GM23338 (cell line): Measurements from ENCODE around the gene SLC41A3. TPM values are rescaled to one million over a fixed set of nuclear protein-coding genes. Genes with fewer than 3 reads are reported as not detected.

Experiments used
- ATAC-seq: fragments of 200-7000 bp; cut with Tn5 transposase; 3 replicates; pipeline ENCODE4 v1.9.1; 2020
- DNase-seq: peaks from one replicate; pipeline ENCODE4 v3.0.0-alpha.2; 2015; ENCODE audit warnings: low spot score
- H2AFZ ChIP-seq: fragments of 200-600 bp; sonication (generic); 2 replicates; pipeline ENCODE4 v1.8.0; 2016; ENCODE audit warnings: antibody characterized with exemption, mild to moderate bottlenecking, moderate library complexity
- H3F3A ChIP-seq: fragments of 200-600 bp; sonication (generic); replicated peaks from 2 replicates; pipeline ENCODE4 v1.8.0; 2017; ENCODE audit warnings: antibody characterized with exemption, mixed run types, low read depth
- H3K27ac ChIP-seq: fragments of 200-600 bp; sonication (generic); 2 replicates; pipeline ENCODE4 v1.6.1; 2016; ENCODE audit warnings: low read depth
- H3K27me3 ChIP-seq: fragments of 200-600 bp; sonication (generic); 2 replicates; pipeline ENCODE4 v1.8.0; 2016; ENCODE audit warnings: mild to moderate bottlenecking, mixed run types, moderate library complexity; ENCODE audit not compliant: insufficient read depth
- H3K36me3 ChIP-seq: fragments of 200-600 bp; sonication (generic); 2 replicates; pipeline ENCODE4 v1.8.0; 2016; ENCODE audit warnings: mild to moderate bottlenecking; ENCODE audit not compliant: insufficient read depth
- H3K4me1 ChIP-seq: fragments of 200-600 bp; sonication (generic); 2 replicates; pipeline ENCODE4 v1.8.0; 2016; ENCODE audit warnings: mild to moderate bottlenecking, moderate library complexity; ENCODE audit not compliant: insufficient read depth
- H3K4me2 ChIP-seq: fragments of 200-600 bp; sonication (generic); 2 replicates; pipeline ENCODE4 v1.7.1; 2017; ENCODE audit warnings: mixed run types
- H3K4me3 ChIP-seq: fragments of 200-600 bp; sonication (generic); 2 replicates; pipeline ENCODE4 v1.6.1; 2016; ENCODE audit warnings: mixed run types
- H3K79me2 ChIP-seq: fragments of 200-600 bp; sonication (generic); replicated peaks from 2 replicates; pipeline ENCODE4 v1.8.0; 2017; ENCODE audit warnings: mild to moderate bottlenecking; ENCODE audit not compliant: insufficient read depth
- H3K9me2 ChIP-seq: fragments of 200-600 bp; sonication (generic); 2 replicates; pipeline ENCODE4 v1.8.0; 2017; ENCODE audit not compliant: insufficient read depth
- H4K20me1 ChIP-seq: fragments of 200-600 bp; sonication (generic); replicated peaks from 2 replicates; pipeline ENCODE4 v1.8.0; 2017; ENCODE audit warnings: mild to moderate bottlenecking; ENCODE audit not compliant: insufficient read depth
- H3K27ac Mint-ChIP-seq: 2 replicates; pipeline ENCODE4 v1.8.0; 2020; ENCODE audit warnings: inconsistent platforms, mild to moderate bottlenecking, moderate library complexity, mixed read lengths
- H3K27me3 Mint-ChIP-seq: 3 replicates; pipeline ENCODE4 v1.8.0; 2022; ENCODE audit warnings: low read depth, mild to moderate bottlenecking, moderate library complexity, mixed read lengths, inconsistent platforms; ENCODE audit not compliant: insufficient read depth, poor library complexity
- H3K36me3 Mint-ChIP-seq: 3 replicates; pipeline ENCODE4 v1.8.0; 2021; ENCODE audit warnings: low read depth, mild to moderate bottlenecking, inconsistent platforms, moderate library complexity, mixed read lengths
- H3K4me1 Mint-ChIP-seq: 3 replicates; pipeline ENCODE4 v1.8.0; 2020; ENCODE audit warnings: mild to moderate bottlenecking, inconsistent platforms, mixed read lengths
- H3K4me3 Mint-ChIP-seq: 3 replicates; pipeline ENCODE4 v1.8.0; 2021; ENCODE audit warnings: moderate library complexity, mild to moderate bottlenecking, inconsistent platforms, mixed read lengths
- H3K9me3 Mint-ChIP-seq: 3 replicates; pipeline ENCODE4 v1.8.0; 2020; ENCODE audit warnings: moderate library complexity, mild to moderate bottlenecking, inconsistent platforms, mixed read lengths
- CREB1 ChIP-seq: fragments of 250-450 bp; sonication (Bioruptor Pico); IDR thresholded peaks from 2 replicates; pipeline ENCODE4 v1.5.0; 2020; ENCODE audit warnings: low read depth, mild to moderate bottlenecking, moderate library complexity
- EZH2 ChIP-seq: fragments of 200-600 bp; sonication (generic); IDR thresholded peaks from one replicate; pipeline ENCODE4 v1.8.0; 2017; ENCODE audit warnings: antibody characterized with exemption, mild to moderate bottlenecking, low read depth; ENCODE audit not compliant: unreplicated experiment
- EZH2phosphoT487 ChIP-seq: fragments of 200-600 bp; sonication (generic); IDR thresholded peaks from one replicate; pipeline ENCODE4 v1.8.1; 2018; ENCODE audit warnings: antibody characterized with exemption; ENCODE audit not compliant: unreplicated experiment
- JUNB ChIP-seq: IDR thresholded peaks from one replicate; pipeline ENCODE4 v1.6.1; 2016; ENCODE audit warnings: antibody characterized with exemption; ENCODE audit not compliant: unreplicated experiment
- NANOG ChIP-seq: IDR thresholded peaks from 2 replicates; pipeline ENCODE4 v1.6.1; 2016; ENCODE audit warnings: antibody characterized with exemption, borderline replicate concordance
- POLR2AphosphoS5 ChIP-seq: IDR thresholded peaks from 2 replicates; pipeline ENCODE4 v1.6.1; 2016; ENCODE audit warnings: antibody characterized with exemption, low read depth
- STAT1 ChIP-seq: IDR thresholded peaks from one replicate; pipeline ENCODE4 v1.6.1; 2016; ENCODE audit warnings: antibody characterized with exemption; ENCODE audit not compliant: unreplicated experiment
- ZNF114 ChIP-seq: fragments of 250-450 bp; sonication (Bioruptor Pico); IDR thresholded peaks from 2 replicates; pipeline ENCODE4 v1.5.0; 2020; ENCODE audit warnings: mild to moderate bottlenecking, moderate library complexity
- ZNF331 ChIP-seq: fragments of 250-450 bp; sonication (Bioruptor Pico); IDR thresholded peaks from 2 replicates; pipeline ENCODE4 v1.5.0; 2020; ENCODE audit warnings: low read depth, mild to moderate bottlenecking, moderate library complexity
- polyA plus RNA-seq: library from polyadenylated mRNA; unstranded; fragments of >200 nt; fragmentation: Nextera tagmentation; extraction: Ambion mirVana; gene quantifications from 2 replicates; pipeline ENCODE4 v1.2.1, GENCODE V29; 2016
- total RNA-seq: library from RNA; depleted of rRNA; stranded (reverse); fragments of >200 nt; shearing (Covaris generic); gene quantifications from 2 replicates; pipeline ENCODE4 v1.2.3, GENCODE V29; 2014
- TF ChIP-seq, protein P1 (sequence below), 2 experiments: fragments of 200-600 bp in 1 of 2; sonication (generic) in 1 of 2; conservative IDR thresholded peaks; 2 replicates each; pipeline versions ENCODE4 v1.5.1 to v1.6.1; 2016 to 2017; ENCODE audit warnings: antibody characterized with exemption in 2 of 2, low read depth in 2 of 2, mild to moderate bottlenecking in 2 of 2, moderate library complexity in 1 of 2
- TF ChIP-seq, protein P2 (sequence below): IDR thresholded peaks from 2 replicates; pipeline ENCODE4 v1.6.1; 2016; ENCODE audit warnings: antibody characterized with exemption
- TF ChIP-seq, protein P3 (sequence below): IDR thresholded peaks from one replicate; pipeline ENCODE4 v1.6.1; 2018; ENCODE audit warnings: antibody characterized with exemption; ENCODE audit not compliant: unreplicated experiment
- TF ChIP-seq, protein P4 (sequence below): fragments of 250-450 bp; sonication (Bioruptor Pico); IDR thresholded peaks from 2 replicates; pipeline ENCODE4 v1.5.0; 2020; ENCODE audit warnings: mild to moderate bottlenecking, moderate library complexity

SLC41A3 gene
- total and polyA plus RNA-seq, 2 experiments from 2014 or later, result 12.1 to 29.8 TPM

DNA sequence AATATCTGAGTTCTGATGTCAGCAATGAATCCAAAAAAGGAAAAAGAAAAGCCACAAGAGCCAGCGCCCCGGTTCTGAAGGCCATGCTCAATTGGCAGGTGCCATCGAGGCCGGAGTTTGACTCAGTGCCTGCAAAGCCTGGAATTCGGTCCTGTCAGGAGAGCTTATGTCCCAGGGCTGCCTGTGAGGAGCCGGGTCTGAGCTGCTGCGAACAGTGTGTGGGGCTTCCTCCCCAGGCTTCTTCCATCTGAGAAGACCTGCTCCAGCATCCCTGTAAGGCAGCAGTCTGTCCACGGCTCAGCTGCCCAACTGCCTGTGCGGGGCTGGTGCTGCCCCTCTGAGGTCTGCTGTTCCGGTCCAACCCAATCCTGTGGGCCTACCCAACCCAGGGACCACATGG, 68.8 kb downstream of the SLC41A3 start:
- no peak overlapping the region for H3K27ac Mint-ChIP-seq
- DNase-seq (no peak), ATAC-seq (no peak)
- Histone ChIP-seq H3K79me2 (no peaks in the 10 kb centered on the region), H4K20me1 (no peaks in the 10 kb centered on the region), H3K36me3 (no peaks in the 10 kb centered on the region), H3K4me2 (no peak overlapping the region), H3K27ac (no peak overlapping the region), H3K27me3 (no peaks in the 10 kb centered on the region), H3F3A (no peaks in the 10 kb centered on the region), H3K9me2 (peaks cover 5% of the 10 kb centered on the region; the same call in 1 of the 2 replicates), H2AFZ (no peak overlapping the region), H3K4me3 (no peak overlapping the region), H3K4me1 (peaks cover under 1% of the 10 kb centered on the region; the same call in 1 of the 2 replicates)
- TF ChIP-seq CREB1 (CRISPR knock-in tag) (no peak), NANOG (no peak), POLR2AphosphoS5 (no peak), ZNF114 (CRISPR knock-in tag) (no peak), STAT1 (no peak), EZH2 (no peak), JUNB (no peak), EZH2phosphoT487 (no peak), ZNF331 (CRISPR knock-in tag) (no peak)
- TF ChIP-seq, protein P1, sequence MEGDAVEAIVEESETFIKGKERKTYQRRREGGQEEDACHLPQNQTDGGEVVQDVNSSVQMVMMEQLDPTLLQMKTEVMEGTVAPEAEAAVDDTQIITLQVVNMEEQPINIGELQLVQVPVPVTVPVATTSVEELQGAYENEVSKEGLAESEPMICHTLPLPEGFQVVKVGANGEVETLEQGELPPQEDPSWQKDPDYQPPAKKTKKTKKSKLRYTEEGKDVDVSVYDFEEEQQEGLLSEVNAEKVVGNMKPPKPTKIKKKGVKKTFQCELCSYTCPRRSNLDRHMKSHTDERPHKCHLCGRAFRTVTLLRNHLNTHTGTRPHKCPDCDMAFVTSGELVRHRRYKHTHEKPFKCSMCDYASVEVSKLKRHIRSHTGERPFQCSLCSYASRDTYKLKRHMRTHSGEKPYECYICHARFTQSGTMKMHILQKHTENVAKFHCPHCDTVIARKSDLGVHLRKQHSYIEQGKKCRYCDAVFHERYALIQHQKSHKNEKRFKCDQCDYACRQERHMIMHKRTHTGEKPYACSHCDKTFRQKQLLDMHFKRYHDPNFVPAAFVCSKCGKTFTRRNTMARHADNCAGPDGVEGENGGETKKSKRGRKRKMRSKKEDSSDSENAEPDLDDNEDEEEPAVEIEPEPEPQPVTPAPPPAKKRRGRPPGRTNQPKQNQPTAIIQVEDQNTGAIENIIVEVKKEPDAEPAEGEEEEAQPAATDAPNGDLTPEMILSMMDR (conservative IDR thresholded peaks at IDR 0.05; ENCODE audit: low read depth in 2 of 2), result no peak
- TF ChIP-seq, protein P2, sequence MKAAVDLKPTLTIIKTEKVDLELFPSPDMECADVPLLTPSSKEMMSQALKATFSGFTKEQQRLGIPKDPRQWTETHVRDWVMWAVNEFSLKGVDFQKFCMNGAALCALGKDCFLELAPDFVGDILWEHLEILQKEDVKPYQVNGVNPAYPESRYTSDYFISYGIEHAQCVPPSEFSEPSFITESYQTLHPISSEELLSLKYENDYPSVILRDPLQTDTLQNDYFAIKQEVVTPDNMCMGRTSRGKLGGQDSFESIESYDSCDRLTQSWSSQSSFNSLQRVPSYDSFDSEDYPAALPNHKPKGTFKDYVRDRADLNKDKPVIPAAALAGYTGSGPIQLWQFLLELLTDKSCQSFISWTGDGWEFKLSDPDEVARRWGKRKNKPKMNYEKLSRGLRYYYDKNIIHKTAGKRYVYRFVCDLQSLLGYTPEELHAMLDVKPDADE, result no peak
- TF ChIP-seq, protein P3, sequence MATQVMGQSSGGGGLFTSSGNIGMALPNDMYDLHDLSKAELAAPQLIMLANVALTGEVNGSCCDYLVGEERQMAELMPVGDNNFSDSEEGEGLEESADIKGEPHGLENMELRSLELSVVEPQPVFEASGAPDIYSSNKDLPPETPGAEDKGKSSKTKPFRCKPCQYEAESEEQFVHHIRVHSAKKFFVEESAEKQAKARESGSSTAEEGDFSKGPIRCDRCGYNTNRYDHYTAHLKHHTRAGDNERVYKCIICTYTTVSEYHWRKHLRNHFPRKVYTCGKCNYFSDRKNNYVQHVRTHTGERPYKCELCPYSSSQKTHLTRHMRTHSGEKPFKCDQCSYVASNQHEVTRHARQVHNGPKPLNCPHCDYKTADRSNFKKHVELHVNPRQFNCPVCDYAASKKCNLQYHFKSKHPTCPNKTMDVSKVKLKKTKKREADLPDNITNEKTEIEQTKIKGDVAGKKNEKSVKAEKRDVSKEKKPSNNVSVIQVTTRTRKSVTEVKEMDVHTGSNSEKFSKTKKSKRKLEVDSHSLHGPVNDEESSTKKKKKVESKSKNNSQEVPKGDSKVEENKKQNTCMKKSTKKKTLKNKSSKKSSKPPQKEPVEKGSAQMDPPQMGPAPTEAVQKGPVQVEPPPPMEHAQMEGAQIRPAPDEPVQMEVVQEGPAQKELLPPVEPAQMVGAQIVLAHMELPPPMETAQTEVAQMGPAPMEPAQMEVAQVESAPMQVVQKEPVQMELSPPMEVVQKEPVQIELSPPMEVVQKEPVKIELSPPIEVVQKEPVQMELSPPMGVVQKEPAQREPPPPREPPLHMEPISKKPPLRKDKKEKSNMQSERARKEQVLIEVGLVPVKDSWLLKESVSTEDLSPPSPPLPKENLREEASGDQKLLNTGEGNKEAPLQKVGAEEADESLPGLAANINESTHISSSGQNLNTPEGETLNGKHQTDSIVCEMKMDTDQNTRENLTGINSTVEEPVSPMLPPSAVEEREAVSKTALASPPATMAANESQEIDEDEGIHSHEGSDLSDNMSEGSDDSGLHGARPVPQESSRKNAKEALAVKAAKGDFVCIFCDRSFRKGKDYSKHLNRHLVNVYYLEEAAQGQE, result no peak
- TF ChIP-seq, protein P4, sequence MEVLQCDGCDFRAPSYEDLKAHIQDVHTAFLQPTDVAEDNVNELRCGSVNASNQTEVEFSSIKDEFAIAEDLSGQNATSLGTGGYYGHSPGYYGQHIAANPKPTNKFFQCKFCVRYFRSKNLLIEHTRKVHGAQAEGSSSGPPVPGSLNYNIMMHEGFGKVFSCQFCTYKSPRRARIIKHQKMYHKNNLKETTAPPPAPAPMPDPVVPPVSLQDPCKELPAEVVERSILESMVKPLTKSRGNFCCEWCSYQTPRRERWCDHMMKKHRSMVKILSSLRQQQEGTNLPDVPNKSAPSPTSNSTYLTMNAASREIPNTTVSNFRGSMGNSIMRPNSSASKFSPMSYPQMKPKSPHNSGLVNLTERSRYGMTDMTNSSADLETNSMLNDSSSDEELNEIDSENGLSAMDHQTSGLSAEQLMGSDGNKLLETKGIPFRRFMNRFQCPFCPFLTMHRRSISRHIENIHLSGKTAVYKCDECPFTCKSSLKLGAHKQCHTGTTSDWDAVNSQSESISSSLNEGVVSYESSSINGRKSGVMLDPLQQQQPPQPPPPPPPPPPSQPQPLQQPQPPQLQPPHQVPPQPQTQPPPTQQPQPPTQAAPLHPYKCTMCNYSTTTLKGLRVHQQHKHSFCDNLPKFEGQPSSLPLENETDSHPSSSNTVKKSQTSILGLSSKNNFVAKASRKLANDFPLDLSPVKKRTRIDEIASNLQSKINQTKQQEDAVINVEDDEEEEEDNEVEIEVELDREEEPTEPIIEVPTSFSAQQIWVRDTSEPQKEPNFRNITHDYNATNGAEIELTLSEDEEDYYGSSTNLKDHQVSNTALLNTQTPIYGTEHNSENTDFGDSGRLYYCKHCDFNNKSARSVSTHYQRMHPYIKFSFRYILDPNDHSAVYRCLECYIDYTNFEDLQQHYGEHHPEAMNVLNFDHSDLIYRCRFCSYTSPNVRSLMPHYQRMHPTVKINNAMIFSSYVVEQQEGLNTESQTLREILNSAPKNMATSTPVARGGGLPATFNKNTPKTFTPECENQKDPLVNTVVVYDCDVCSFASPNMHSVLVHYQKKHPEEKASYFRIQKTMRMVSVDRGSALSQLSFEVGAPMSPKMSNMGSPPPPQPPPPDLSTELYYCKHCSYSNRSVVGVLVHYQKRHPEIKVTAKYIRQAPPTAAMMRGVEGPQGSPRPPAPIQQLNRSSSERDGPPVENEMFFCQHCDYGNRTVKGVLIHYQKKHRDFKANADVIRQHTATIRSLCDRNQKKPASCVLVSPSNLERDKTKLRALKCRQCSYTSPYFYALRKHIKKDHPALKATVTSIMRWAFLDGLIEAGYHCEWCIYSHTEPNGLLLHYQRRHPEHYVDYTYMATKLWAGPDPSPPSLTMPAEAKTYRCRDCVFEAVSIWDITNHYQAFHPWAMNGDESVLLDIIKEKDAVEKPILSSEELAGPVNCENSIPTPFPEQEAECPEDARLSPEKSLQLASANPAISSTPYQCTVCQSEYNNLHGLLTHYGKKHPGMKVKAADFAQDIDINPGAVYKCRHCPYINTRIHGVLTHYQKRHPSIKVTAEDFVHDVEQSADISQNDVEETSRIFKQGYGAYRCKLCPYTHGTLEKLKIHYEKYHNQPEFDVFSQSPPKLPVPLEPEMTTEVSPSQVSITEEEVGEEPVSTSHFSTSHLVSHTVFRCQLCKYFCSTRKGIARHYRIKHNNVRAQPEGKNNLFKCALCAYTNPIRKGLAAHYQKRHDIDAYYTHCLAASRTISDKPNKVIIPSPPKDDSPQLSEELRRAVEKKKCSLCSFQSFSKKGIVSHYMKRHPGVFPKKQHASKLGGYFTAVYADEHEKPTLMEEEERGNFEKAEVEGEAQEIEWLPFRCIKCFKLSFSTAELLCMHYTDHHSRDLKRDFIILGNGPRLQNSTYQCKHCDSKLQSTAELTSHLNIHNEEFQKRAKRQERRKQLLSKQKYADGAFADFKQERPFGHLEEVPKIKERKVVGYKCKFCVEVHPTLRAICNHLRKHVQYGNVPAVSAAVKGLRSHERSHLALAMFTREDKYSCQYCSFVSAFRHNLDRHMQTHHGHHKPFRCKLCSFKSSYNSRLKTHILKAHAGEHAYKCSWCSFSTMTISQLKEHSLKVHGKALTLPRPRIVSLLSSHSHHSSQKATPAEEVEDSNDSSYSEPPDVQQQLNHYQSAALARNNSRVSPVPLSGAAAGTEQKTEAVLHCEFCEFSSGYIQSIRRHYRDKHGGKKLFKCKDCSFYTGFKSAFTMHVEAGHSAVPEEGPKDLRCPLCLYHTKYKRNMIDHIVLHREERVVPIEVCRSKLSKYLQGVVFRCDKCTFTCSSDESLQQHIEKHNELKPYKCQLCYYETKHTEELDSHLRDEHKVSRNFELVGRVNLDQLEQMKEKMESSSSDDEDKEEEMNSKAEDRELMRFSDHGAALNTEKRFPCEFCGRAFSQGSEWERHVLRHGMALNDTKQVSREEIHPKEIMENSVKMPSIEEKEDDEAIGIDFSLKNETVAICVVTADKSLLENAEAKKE (CRISPR knock-in tag), result no peak
- H3K9me3 Mint-ChIP-seq, result no peaks in the 10 kb centered on the region
- peaks cover 15% of the 10 kb centered on the region for H3K4me1 Mint-ChIP-seq
- H3K27me3 Mint-ChIP-seq, result peaks cover 5% of the 10 kb centered on the region
- H3K4me3 Mint-ChIP-seq, result no peak overlapping the region
- H3K36me3 Mint-ChIP-seq, result 0 out of 3 replicates have a peak, but pooled peaks cover 4% of the 10 kb centered on the region
